Common myeloid progenitor, CD34-positive (primary cell): ENCODE measurements around the gene CEBPG.

Experiments used
- CTCF ChIA-PET: fragments of 350-600 bp; sonication (Branson Sonifier 250); formaldehyde crosslinking; loops from one replicate; lab custom pipeline; 2021; ENCODE audit warnings: antibody characterized with exemption; lab: Charles Lee
- POLR2A ChIA-PET: fragments of 350-600 bp; sonication (Branson Sonifier 250); formaldehyde crosslinking; loops from one replicate; lab custom pipeline; 2021; ENCODE audit warnings: antibody characterized with exemption; lab: Charles Lee
- DNase-seq, 3 donors: peaks; one replicate each; pipeline versions ENCODE4 v3.0.0 to v3.0.0-alpha.2; 2013
- H3K27ac ChIP-seq, 2 experiments: 1 replicate in 1 of 2; 2 replicates in 1 of 2; pipeline ENCODE4 v1.7.0; 2013; ENCODE audit warnings: inconsistent platforms in 2 of 2, low read length in 2 of 2, mild to moderate bottlenecking in 2 of 2, low read depth in 1 of 2, moderate library complexity in 1 of 2; ENCODE audit not compliant: severe bottlenecking in 2 of 2, insufficient read depth in 1 of 2, poor library complexity in 1 of 2
- H3K27me3 ChIP-seq, 5 experiments: replicated peaks in 2 of 5; 1 replicate in 3 of 5; 2 replicates in 2 of 5; pipeline versions ENCODE4 v1.6.1 to v1.7.0; 2013; ENCODE audit warnings: low read length in 4 of 5, mild to moderate bottlenecking in 2 of 5, moderate library complexity in 2 of 5, inconsistent platforms in 1 of 5; ENCODE audit not compliant: insufficient read depth in 5 of 5, control insufficient read depth in 4 of 5
- H3K36me3 ChIP-seq, 4 experiments: 1 replicate in 2 of 4; 2 replicates in 2 of 4; pipeline versions ENCODE4 v1.6.1 to v1.7.0; 2013; ENCODE audit warnings: low read length in 3 of 4, control low read depth in 1 of 4, mild to moderate bottlenecking in 1 of 4; ENCODE audit not compliant: control insufficient read depth in 4 of 4, insufficient read depth in 4 of 4
- H3K4me1 ChIP-seq, 4 experiments: 1 replicate in 3 of 4; 2 replicates in 1 of 4; pipeline versions ENCODE4 v1.6.1 to v1.7.1; 2013; ENCODE audit warnings: low read length in 3 of 4, mild to moderate bottlenecking in 3 of 4, control low read depth in 1 of 4, inconsistent platforms in 1 of 4, moderate library complexity in 1 of 4; ENCODE audit not compliant: control insufficient read depth in 4 of 4, insufficient read depth in 4 of 4; ENCODE audit errors: control extremely low read depth in 1 of 4
- H3K4me3 ChIP-seq, 7 experiments: 1 replicate in 4 of 7; 2 replicates in 3 of 7; pipeline versions ENCODE4 v1.5.1 to v1.7.0; 2013; ENCODE audit warnings: mild to moderate bottlenecking in 7 of 7, low read length in 6 of 7, moderate library complexity in 6 of 7, inconsistent platforms in 2 of 7, low read depth in 2 of 7, control low read depth in 1 of 7; ENCODE audit not compliant: insufficient read depth in 4 of 7, control insufficient read depth in 1 of 7; ENCODE audit errors: extremely low read depth in 1 of 7
- H3K9me3 ChIP-seq, 5 experiments: 1 replicate in 4 of 5; 2 replicates in 1 of 5; pipeline versions ENCODE4 v1.6.1 to v1.7.1; 2013; ENCODE audit warnings: low read length in 4 of 5, mild to moderate bottlenecking in 2 of 5, inconsistent platforms in 1 of 5, low read depth in 1 of 5, moderate library complexity in 1 of 5; ENCODE audit not compliant: control insufficient read depth in 4 of 5, insufficient read depth in 2 of 5; ENCODE audit errors: control extremely low read depth in 1 of 5
- WGBS: methylation state at CpG from one replicate; pipeline ENCODE4 v1.1.5; 2013; ENCODE audit not compliant: insufficient coverage; 5-methylcytosine and 5-hydroxymethylcytosine counted together

CEBPG gene

GRCh38 chr19:33394006-33394722, 20.7 kb downstream of the CEBPG start:
- Histone ChIP-seq H3K4me3 (no peak overlapping the region), H3K4me1 (peaks cover 0 to 20% (median 3%) of the 10 kb centered on the region in 4 experiments), H3K27me3 (no peaks in the 10 kb centered on the region), H3K36me3 (peaks cover 0 to 4% (median 0%) of the 10 kb centered on the region in 4 experiments), H3K27ac (no peak overlapping the region), H3K9me3 (no peaks in the 10 kb centered on the region)
- WGBS = 93% methylated on average over 25 of the region's 30 CpGs
- DNase-seq = no peak
- ChIA-PET POLR2A (no interaction called here), CTCF (interaction anchor here (1.1 to 4.7 kb wide), 2 partner anchors 11 to 139 kb away, joined by 3 to 25 read pairs; no protein-coding TSS in a partner anchor)

- peaks cover 0 to 16% (median 3%) of the 10 kb centered on the region in 4 experiments for H3K4me1 ChIP-seq
- H3K27me3 ChIP-seq = no peaks in the 10 kb centered on the region
- ChIA-PET CTCF (interaction anchor here (1.1 to 16.5 kb wide), 4 partner anchors 10 to 155 kb away, joined by 3 to 278 read pairs (median 16); no protein-coding TSS in a partner anchor), POLR2A (no interaction called here)
- no peak for DNase-seq
- WGBS = 93% methylated on average over 18 of the region's 19 CpGs
- no peaks in the 10 kb centered on the region for H3K9me3 ChIP-seq
- H3K27ac ChIP-seq = no peak overlapping the region
- H3K4me3 ChIP-seq = no peak overlapping the region
- peaks cover 0 to 4% (median 0%) of the 10 kb centered on the region in 4 experiments for H3K36me3 ChIP-seq
Measured at GRCh38 chr19:33394723-33395560, 21.4 kb downstream of the CEBPG start.

- H3K27ac ChIP-seq = no peak overlapping the region
- H3K27me3 ChIP-seq = no peaks in the 10 kb centered on the region
- ChIA-PET CTCF (interaction anchor here (0.8 to 16.5 kb wide), 5 partner anchors 9 to 156 kb away, joined by 3 to 278 read pairs (median 6); partner anchors contain the start of gene CEBPG), POLR2A (no interaction called here)
- H3K9me3 ChIP-seq = no peaks in the 10 kb centered on the region
- DNase-seq = no peak
- H3K36me3 ChIP-seq = peaks cover 0 to 4% (median 0%) of the 10 kb centered on the region in 4 experiments
- 93% methylated on average over 26 of the region's 31 CpGs for WGBS
- peaks cover 0 to 9% (median 0%) of the 10 kb centered on the region in 4 experiments for H3K4me1 ChIP-seq
- no peak overlapping the region for H3K4me3 ChIP-seq
Measured at GRCh38 chr19:33395561-33396550, 22.3 kb downstream of the CEBPG start.

- WGBS = 95% methylated on average over 27 of the region's 30 CpGs
- Histone ChIP-seq H3K9me3 (no peaks in the 10 kb centered on the region), H3K4me3 (no peak overlapping the region), H3K27me3 (no peaks in the 10 kb centered on the region), H3K4me1 (peaks cover 0 to 9% (median 0%) of the 10 kb centered on the region in 4 experiments), H3K27ac (no peak overlapping the region), H3K36me3 (no peaks in the 10 kb centered on the region)
- DNase-seq = no peak
- CTCF ChIA-PET = interaction anchor here (0.8 to 16.5 kb wide), 5 partner anchors 8 to 157 kb away, joined by 3 to 278 read pairs (median 3); partner anchors contain the start of gene CEBPG
- POLR2A ChIA-PET = no interaction called here
Measured at GRCh38 chr19:33396701-33397535, 23.4 kb downstream of the CEBPG start.

- 97% methylated on average over 14 of the region's 15 CpGs for WGBS
- CTCF ChIA-PET = interaction anchor here (0.9 to 16.5 kb wide), 3 partner anchors 8 to 157 kb away, joined by 3 to 278 read pairs (median 25); no protein-coding TSS in a partner anchor
Measured at GRCh38 chr19:33397536-33398360, 24.2 kb downstream of the CEBPG start.

More at GRCh38 chr19:33397536-33398360, 24.2 kb downstream of the CEBPG start:
- POLR2A ChIA-PET = no interaction called here
- Histone ChIP-seq H3K9me3 (no peaks in the 10 kb centered on the region), H3K4me1 (peaks cover 0 to 9% (median 0%) of the 10 kb centered on the region in 4 experiments), H3K4me3 (no peak overlapping the region), H3K27me3 (no peaks in the 10 kb centered on the region), H3K36me3 (no peaks in the 10 kb centered on the region), H3K27ac (no peak overlapping the region)
- DNase-seq = no peak
